Measurements from ENCODE around the gene KAT8. TPM values are rescaled to one million over a fixed set of nuclear protein-coding genes. Genes with fewer than 3 reads are reported as not detected.

The KAT8 gene
- total and polyA plus RNA-seq, 9 of the 15 experiments (the other 6 are each of a cell fraction or from before 2014, with no cell fraction given) = 10.0 to 98.5 (median 76.4) TPM

GRCh38 chr16:31179747-31180459 lies 62.4 kb downstream of the KAT8 start, which contains the start of gene FUS (continued):
- no peak for TF ChIP-seq BACH1 (tag; IDR thresholded peaks at IDR 0.05)
- no peak for TF ChIP-seq ZFP91 (CRISPR knock-in tag; IDR thresholded peaks at IDR 0.05)
- peak; percentile 51; the same call in 1 of the 2 replicates for TF ChIP-seq ZNF224 (CRISPR knock-in tag; IDR thresholded peaks at IDR 0.05)
- TF ChIP-seq GATA2 (CRISPR knock-in tag; IDR thresholded peaks at IDR 0.05) = no peak
- TF ChIP-seq ZNF830 (CRISPR knock-in tag; IDR thresholded peaks at IDR 0.05) = peak; percentile 97; the same call in 1 of the 2 replicates
- TF ChIP-seq RCOR1 (IDR thresholded peaks at IDR 0.05; ENCODE audit: borderline replicate concordance in 1 of 2, low read depth in 2 of 2, low read length in 2 of 2) = peak in 1 of 2 experiments; percentile 59; a peak in 1 of 4 replicates
- peak; percentile 82 for TF ChIP-seq ZNF431 (CRISPR knock-in tag; IDR thresholded peaks at IDR 0.05)
- no peak for TF ChIP-seq ZC3H4 (CRISPR knock-in tag; IDR thresholded peaks at IDR 0.05; ENCODE audit: borderline replicate concordance)
- peak; percentile 39 to 61; a peak in 3 of 4 replicates for TF ChIP-seq SIX5 (IDR thresholded peaks at IDR 0.05; ENCODE audit: borderline replicate concordance in 1 of 2, insufficient read depth in 1 of 2, low read depth in 1 of 2, low read length in 2 of 2)
- no peak for TF ChIP-seq ZNF324 (CRISPR knock-in tag; IDR thresholded peaks at IDR 0.05)
- TF ChIP-seq RHOXF2B (CRISPR knock-in tag; conservative IDR thresholded peaks at IDR 0.05) = no peak
- TF ChIP-seq MCM7 (IDR thresholded peaks at IDR 0.05) = no peak
- TF ChIP-seq HMGN3 (IDR thresholded peaks at IDR 0.05; ENCODE audit: borderline replicate concordance, extremely low read depth, insufficient read length, low read depth, low read length) = no peak
- TF ChIP-seq STAT6 (CRISPR knock-in tag; IDR thresholded peaks at IDR 0.05) = no peak
- TF ChIP-seq GATAD2A (IDR thresholded peaks at IDR 0.05) = 0 out of 2 replicates have a peak, but pooled peaks have one; percentile 52
- TF ChIP-seq HNRNPUL1 (IDR thresholded peaks at IDR 0.05; ENCODE audit: low read length) = no peak
- TF ChIP-seq FOXP4 (CRISPR knock-in tag; IDR thresholded peaks at IDR 0.05; ENCODE audit: borderline replicate concordance) = peak; percentile 93; the same call in 1 of the 2 replicates
- TF ChIP-seq NR2C2 (CRISPR knock-in tag; IDR thresholded peaks at IDR 0.05) = peak; percentile 54; the same call in 1 of the 2 replicates
- peak; percentile 68; the same call in 1 of the 2 replicates for TF ChIP-seq NR2C2 (tag; IDR thresholded peaks at IDR 0.05)
- TF ChIP-seq FOSL1 (tag; conservative IDR thresholded peaks at IDR 0.05) = peak; percentile 59; the same call in 1 of the 2 replicates
- TF ChIP-seq NR1H2 (CRISPR knock-in tag; IDR thresholded peaks at IDR 0.05) = 0 out of 2 replicates have a peak, but pooled peaks have one; percentile 59
- TF ChIP-seq SPI1 (IDR thresholded peaks at IDR 0.05; ENCODE audit: borderline replicate concordance, low read depth, low read length) = no peak
- TF ChIP-seq GTF2E2 (tag; IDR thresholded peaks at IDR 0.05) = peak; percentile 99
